ENCODE measurements around the gene GJA3. TPM values are rescaled to one million over a fixed set of nuclear protein-coding genes. Genes with fewer than 3 reads are reported as not detected.

Gene GJA3
- total and polyA plus RNA-seq, 2 of the 4 experiments (the other 2 are of a cell fraction) = 1.5 to 2.7 TPM

DNA sequence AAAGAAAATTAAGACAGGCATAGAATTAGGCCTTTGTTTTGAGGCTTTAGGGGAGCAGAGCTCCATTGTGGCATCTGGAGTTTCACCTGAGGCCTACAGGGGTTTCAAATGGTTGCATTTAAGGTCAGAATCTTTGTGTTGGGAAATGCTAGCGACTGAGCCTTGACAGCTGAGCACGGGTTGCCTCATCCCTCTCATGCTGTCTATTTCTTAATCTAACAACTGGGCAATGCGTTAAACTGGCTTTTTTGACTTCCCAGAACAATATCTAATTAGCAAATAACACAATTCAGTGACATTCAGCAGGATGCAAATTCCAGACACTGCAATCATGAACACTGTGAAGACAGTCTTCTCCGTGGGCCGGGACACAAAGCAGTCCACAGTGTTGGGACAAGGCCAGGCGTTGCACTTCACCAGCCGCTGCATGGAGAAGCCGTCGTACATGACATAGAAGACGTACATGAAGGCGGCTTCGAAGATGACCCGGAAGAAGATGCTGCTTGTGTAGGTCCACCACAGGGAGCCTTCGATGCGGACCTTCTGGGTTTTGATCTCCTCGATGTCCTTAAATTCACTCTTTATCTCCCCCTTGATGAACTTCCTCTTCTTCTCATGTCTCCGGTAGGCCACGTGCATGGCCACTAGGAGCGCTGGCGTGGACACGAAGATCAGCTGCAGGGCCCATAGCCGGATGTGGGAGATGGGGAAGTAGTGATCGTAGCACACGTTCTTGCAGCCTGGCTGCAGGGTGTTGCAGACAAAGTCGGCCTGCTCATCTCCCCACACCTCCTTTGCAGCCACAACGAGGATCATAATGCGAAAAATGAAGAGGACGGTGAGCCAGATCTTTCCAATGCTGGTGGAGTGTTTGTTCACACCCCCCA is 28.1 kb upstream of the GJA3 start:
- ATAC-seq (ENCODE audit: low read depth) = no peak
- Histone ChIP-seq H3K9me3 (ENCODE audit: control insufficient read depth, insufficient read depth, low read length) (no peaks in the 10 kb centered on the region), H3K18ac (ENCODE audit: low read depth, low read length) (no peak overlapping the region), H3K56ac (ENCODE audit: extremely low read depth, insufficient read depth, low read length) (no peak overlapping the region), H3K27me3 (ENCODE audit: control insufficient read depth, insufficient read depth, low read length) (peaks cover 39% of the 10 kb centered on the region), H3K14ac (replicated peaks; ENCODE audit: low read depth, low read length) (no peak overlapping the region), H3K4me3 (ENCODE audit: insufficient read depth, low read depth, low read length) (no peak overlapping the region), H4K5ac (ENCODE audit: low read depth, low read length) (no peak overlapping the region), H2BK120ac (ENCODE audit: low read depth, low read length) (no peak overlapping the region), H2BK15ac (ENCODE audit: low read depth, low read length) (no peak overlapping the region; the same call in 2 of the 3 replicates), H4K20me1 (ENCODE audit: insufficient read depth, low read length) (no peaks in the 10 kb centered on the region), H4K8ac (ENCODE audit: low read depth in 2 of 2, low read length in 2 of 2) (no peak overlapping the region), H3K4me2 (ENCODE audit: low read depth, low read length) (no peak overlapping the region), H3K9ac (ENCODE audit: low read depth, low read length) (no peak overlapping the region), H3K4ac (ENCODE audit: low read depth, low read length) (no peak overlapping the region), H3K23ac (ENCODE audit: low read depth, low read length) (no peak overlapping the region), H4K91ac (ENCODE audit: insufficient read depth, low read depth, low read length) (no peak overlapping the region), H3K4me1 (ENCODE audit: control insufficient read depth, insufficient read depth, low read length) (peaks cover 6% of the 10 kb centered on the region), H2AK9ac (replicated peaks; ENCODE audit: low read depth, low read length, poor library complexity) (no peak overlapping the region), H3K9me1 (ENCODE audit: insufficient read depth, low read length) (0 out of 2 replicates have a peak, but pooled peaks cover 2% of the 10 kb centered on the region), H3K36me3 (ENCODE audit: control insufficient read depth, insufficient read depth, low read length) (no peaks in the 10 kb centered on the region), H3K27ac (ENCODE audit: insufficient read depth, low read length) (no peak overlapping the region), H3K79me1 (ENCODE audit: low read depth in 1 of 2, low read length in 2 of 2) (no peaks in the 10 kb centered on the region), H2BK5ac (ENCODE audit: low read depth, low read length, poor library complexity, severe bottlenecking) (no peak overlapping the region), H2BK20ac (ENCODE audit: low read depth, low read length) (no peak overlapping the region), H2AK5ac (ENCODE audit: low read depth, low read length) (no peak overlapping the region), H2AFZ (replicated peaks; ENCODE audit: low read length, poor library complexity) (no peak overlapping the region)
- ChIA-PET POLR2A (ENCODE audit: unreplicated experiment) (no interaction called here), CTCF (no interaction called here)
- BruUV-seq (replicated peaks) = no TSS peak
- dilution Hi-C loops (cut with HindIII; ENCODE audit: low sequenced_read_pairs, unreplicated experiment) (loop anchor here (25.0 kb wide), 1 partner anchor 298 kb away; no protein-coding TSS in a partner anchor), intact Hi-C loops (cut with micrococcal nuclease) (no loop called here), in situ Hi-C loops (cut with MboI; ENCODE audit: low sequenced_read_pairs) (loop anchor here (5.0 to 25.0 kb wide), 5 partner anchors 293 to 1298 kb away; partner anchors contain the start of gene IL17D)
- WGBS, 2 experiments (ENCODE audit: extremely low coverage in 2 of 2, insufficient read length in 1 of 2) = 89% methylated on average over 17 of the region's 28 CpGs; no CpG with 5 or more reads in 1 of the 2 experiments
- TF ChIP-seq, protein P1, sequence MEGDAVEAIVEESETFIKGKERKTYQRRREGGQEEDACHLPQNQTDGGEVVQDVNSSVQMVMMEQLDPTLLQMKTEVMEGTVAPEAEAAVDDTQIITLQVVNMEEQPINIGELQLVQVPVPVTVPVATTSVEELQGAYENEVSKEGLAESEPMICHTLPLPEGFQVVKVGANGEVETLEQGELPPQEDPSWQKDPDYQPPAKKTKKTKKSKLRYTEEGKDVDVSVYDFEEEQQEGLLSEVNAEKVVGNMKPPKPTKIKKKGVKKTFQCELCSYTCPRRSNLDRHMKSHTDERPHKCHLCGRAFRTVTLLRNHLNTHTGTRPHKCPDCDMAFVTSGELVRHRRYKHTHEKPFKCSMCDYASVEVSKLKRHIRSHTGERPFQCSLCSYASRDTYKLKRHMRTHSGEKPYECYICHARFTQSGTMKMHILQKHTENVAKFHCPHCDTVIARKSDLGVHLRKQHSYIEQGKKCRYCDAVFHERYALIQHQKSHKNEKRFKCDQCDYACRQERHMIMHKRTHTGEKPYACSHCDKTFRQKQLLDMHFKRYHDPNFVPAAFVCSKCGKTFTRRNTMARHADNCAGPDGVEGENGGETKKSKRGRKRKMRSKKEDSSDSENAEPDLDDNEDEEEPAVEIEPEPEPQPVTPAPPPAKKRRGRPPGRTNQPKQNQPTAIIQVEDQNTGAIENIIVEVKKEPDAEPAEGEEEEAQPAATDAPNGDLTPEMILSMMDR (conservative IDR thresholded peaks at IDR 0.05; ENCODE audit: low read depth, low read length) = 0 out of 2 replicates have a peak, but pooled peaks have one; percentile 15
- TF ChIP-seq, protein P2, sequence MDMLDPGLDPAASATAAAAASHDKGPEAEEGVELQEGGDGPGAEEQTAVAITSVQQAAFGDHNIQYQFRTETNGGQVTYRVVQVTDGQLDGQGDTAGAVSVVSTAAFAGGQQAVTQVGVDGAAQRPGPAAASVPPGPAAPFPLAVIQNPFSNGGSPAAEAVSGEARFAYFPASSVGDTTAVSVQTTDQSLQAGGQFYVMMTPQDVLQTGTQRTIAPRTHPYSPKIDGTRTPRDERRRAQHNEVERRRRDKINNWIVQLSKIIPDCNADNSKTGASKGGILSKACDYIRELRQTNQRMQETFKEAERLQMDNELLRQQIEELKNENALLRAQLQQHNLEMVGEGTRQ (IDR thresholded peaks at IDR 0.05; ENCODE audit: low read depth, low read length) = no peak
- no peak for DNase-seq
